ENCODE data around the gene STK39.

Gene STK39

GRCh38 chr2:168165397-168165796, 82.0 kb downstream of the STK39 start:
- Histone ChIP-seq H2AFZ (no peak overlapping the region), H3K9me3 (ENCODE audit: control insufficient read depth, low read length) (no peaks in the 10 kb centered on the region), H3K4me3 (ENCODE audit: low read depth, low read length) (no peak overlapping the region), H3K9ac (no peak overlapping the region), H3K36me3 (ENCODE audit: control insufficient read depth, insufficient read depth, low read length) (no peaks in the 10 kb centered on the region), H3K79me2 (peaks cover 2% of the 10 kb centered on the region), H3K4me1 (no peaks in the 10 kb centered on the region), H3K27ac (no peak overlapping the region), H3K4me2 (ENCODE audit: low read length) (no peak overlapping the region), H3K27me3 (ENCODE audit: control insufficient read depth, insufficient read depth, low read length) (no peaks in the 10 kb centered on the region)
- TF ChIP-seq CTCF (IDR thresholded peaks at IDR 0.05), result no peak

GRCh38 chr2:168160897-168161296, 86.5 kb downstream of the STK39 start:
- H3K27me3 ChIP-seq (ENCODE audit: control insufficient read depth, insufficient read depth, low read length), result no peaks in the 10 kb centered on the region
- no peak overlapping the region for H2AFZ ChIP-seq
- H3K9me3 ChIP-seq (ENCODE audit: control insufficient read depth, low read length), result no peaks in the 10 kb centered on the region
- H3K79me2 ChIP-seq, result no peaks in the 10 kb centered on the region
- TF ChIP-seq CTCF (IDR thresholded peaks at IDR 0.05), result peak; percentile 24
- no peak overlapping the region for H3K27ac ChIP-seq
- H3K36me3 ChIP-seq (ENCODE audit: control insufficient read depth, insufficient read depth, low read length), result no peaks in the 10 kb centered on the region
- H3K4me2 ChIP-seq (ENCODE audit: low read length), result no peak overlapping the region
- H3K9ac ChIP-seq, result no peak overlapping the region
- no peak overlapping the region for H3K4me3 ChIP-seq (ENCODE audit: low read depth, low read length)
- no peaks in the 10 kb centered on the region for H3K4me1 ChIP-seq

- no peak overlapping the region for H3K4me2 ChIP-seq (ENCODE audit: low read length)
- TF ChIP-seq CTCF (IDR thresholded peaks at IDR 0.05), result no peak
- H3K9me3 ChIP-seq (ENCODE audit: control insufficient read depth, low read length), result no peaks in the 10 kb centered on the region
- H2AFZ ChIP-seq, result no peak overlapping the region
- no peaks in the 10 kb centered on the region for H3K4me1 ChIP-seq
- no peaks in the 10 kb centered on the region for H3K27me3 ChIP-seq (ENCODE audit: control insufficient read depth, insufficient read depth, low read length)
- H3K4me3 ChIP-seq (ENCODE audit: low read depth, low read length), result no peak overlapping the region
- no peaks in the 10 kb centered on the region for H3K36me3 ChIP-seq (ENCODE audit: control insufficient read depth, insufficient read depth, low read length)
- H3K9ac ChIP-seq, result no peak overlapping the region
- H3K27ac ChIP-seq, result no peak overlapping the region
- no peaks in the 10 kb centered on the region for H3K79me2 ChIP-seq
Measured at GRCh38 chr2:168159754-168160585, 87.4 kb downstream of the STK39 start.

GRCh38 chr2:168158586-168158985, 88.8 kb downstream of the STK39 start:
- no peaks in the 10 kb centered on the region for H3K36me3 ChIP-seq (ENCODE audit: control insufficient read depth, insufficient read depth, low read length)
- H3K27ac ChIP-seq, result no peak overlapping the region
- H3K4me2 ChIP-seq (ENCODE audit: low read length), result no peak overlapping the region
- H3K4me1 ChIP-seq, result no peaks in the 10 kb centered on the region
- no peak for TF ChIP-seq CTCF (IDR thresholded peaks at IDR 0.05)
- H3K79me2 ChIP-seq, result no peaks in the 10 kb centered on the region
- H3K4me3 ChIP-seq (ENCODE audit: low read depth, low read length), result no peak overlapping the region
- no peaks in the 10 kb centered on the region for H3K27me3 ChIP-seq (ENCODE audit: control insufficient read depth, insufficient read depth, low read length)
- H3K9me3 ChIP-seq (ENCODE audit: control insufficient read depth, low read length), result no peaks in the 10 kb centered on the region
- no peak overlapping the region for H2AFZ ChIP-seq
- no peak overlapping the region for H3K9ac ChIP-seq

GRCh38 chr2:168157926-168158325, 89.5 kb downstream of the STK39 start:
- Histone ChIP-seq H3K9me3 (ENCODE audit: control insufficient read depth, low read length) (no peaks in the 10 kb centered on the region), H3K4me1 (no peaks in the 10 kb centered on the region), H3K36me3 (ENCODE audit: control insufficient read depth, insufficient read depth, low read length) (no peaks in the 10 kb centered on the region), H2AFZ (no peak overlapping the region), H3K4me2 (ENCODE audit: low read length) (no peak overlapping the region), H3K9ac (no peak overlapping the region), H3K79me2 (no peaks in the 10 kb centered on the region), H3K27ac (no peak overlapping the region), H3K4me3 (ENCODE audit: low read depth, low read length) (no peak overlapping the region), H3K27me3 (ENCODE audit: control insufficient read depth, insufficient read depth, low read length) (no peaks in the 10 kb centered on the region)
- no peak for TF ChIP-seq CTCF (IDR thresholded peaks at IDR 0.05)

Measured in parathyroid adenoma (tissue), 2 donors.